Breast epithelium (tissue), 4 donors: ENCODE measurements around the gene RGS3. TPM values are rescaled to one million over a fixed set of nuclear protein-coding genes. Genes with fewer than 3 reads are reported as not detected.

Experiments used
- DNase-seq, 2 donors: peaks; one replicate each; pipeline ENCODE4 v3.0.0-alpha.2; 2019; ENCODE audit warnings: low spot score in 2 of 2
- H3K27ac ChIP-seq, 2 donors: fragments of 200-600 bp; sonication (generic) in 1 of 2; one replicate each; pipeline ENCODE4 v1.5.1; 2016 to 2019; ENCODE audit warnings: mild to moderate bottlenecking in 1 of 2
- H3K27me3 ChIP-seq, 2 donors: fragments of 200-600 bp; sonication (generic) in 1 of 2; one replicate each; pipeline versions ENCODE4 v1.5.1 to v1.6.0; 2017 to 2019; ENCODE audit warnings: control low read depth in 1 of 2, mild to moderate bottlenecking in 1 of 2
- H3K36me3 ChIP-seq: fragments of 200-600 bp; one replicate; pipeline ENCODE4 v1.5.1; 2019
- H3K4me1 ChIP-seq, 2 donors: fragments of 200-600 bp; sonication (generic); one replicate each; pipeline ENCODE4 v1.5.1; 2016 to 2019; ENCODE audit warnings: control low read depth in 1 of 2
- H3K4me3 ChIP-seq, 3 donors: fragments of 200-600 bp; sonication (generic); 1 replicate in 2 of 3; 2 replicates in 1 of 3; pipeline ENCODE4 v1.5.1; 2016 to 2019; ENCODE audit warnings: mild to moderate bottlenecking in 3 of 3, moderate library complexity in 2 of 3
- H3K9me3 ChIP-seq, 2 donors: fragments of 200-600 bp; sonication (generic) in 1 of 2; one replicate each; pipeline ENCODE4 v1.5.1; 2016 to 2019; ENCODE audit warnings: control low read depth in 1 of 2
- CTCF ChIP-seq, 3 donors: fragments of 450-650 bp; IDR thresholded peaks; one replicate each; pipeline ENCODE4 v1.5.1; 2016 to 2017; ENCODE audit warnings: antibody characterized with exemption in 3 of 3, mild to moderate bottlenecking in 3 of 3, moderate library complexity in 3 of 3
- POLR2A ChIP-seq: fragments of 450-650 bp; IDR thresholded peaks from one replicate; pipeline ENCODE4 v1.6.1; 2016; ENCODE audit warnings: antibody characterized with exemption, mild to moderate bottlenecking, moderate library complexity
- POLR2AphosphoS5 ChIP-seq, 3 donors: sonication (generic); formaldehyde crosslinking; IDR thresholded peaks; one replicate each; pipeline ENCODE4 v1.6.1; 2017; ENCODE audit warnings: antibody characterized with exemption in 3 of 3
- intact Hi-C: fragments of 100-400 bp; cut with DNase I; formaldehyde crosslinking; loops from one replicate; pipeline ENCODE4 v1.15.1; 2023; ENCODE audit warnings: low total_unique reads
- total RNA-seq, 3 donors: library from RNA; depleted of rRNA; stranded (reverse); fragments of >200 nt; gene quantifications; one replicate each; pipeline ENCODE4 v1.1.0, GENCODE V29; 2016

RGS3 gene
- total RNA-seq, 3 donors from 2014 or later: 31.7 to 49.0 (median 35.4) TPM

GRCh38 chr9:113503613-113504211 is 40.2 kb downstream of the RGS3 start:
- intact Hi-C loops: no loop called here
- Histone ChIP-seq H3K9me3 (no peaks in the 10 kb centered on the region), H3K27ac (peak overlapping the region in 1 of 2 donors; percentile 71), H3K4me3 (peak overlapping the region; percentile 32 to 52 (median 40)), H3K4me1 (no peaks in the 10 kb centered on the region), H3K36me3 (no peaks in the 10 kb centered on the region), H3K27me3 (no peaks in the 10 kb centered on the region)
- DNase-seq: no peak
- TF ChIP-seq POLR2AphosphoS5 (IDR thresholded peaks at IDR 0.05) (no peak), CTCF (IDR thresholded peaks at IDR 0.05) (no peak), POLR2A (no peak)

GRCh38 chr9:113504725-113505590 is 41.4 kb downstream of the RGS3 start:
- Histone ChIP-seq H3K27me3 (no peaks in the 10 kb centered on the region), H3K9me3 (no peaks in the 10 kb centered on the region), H3K4me3 (no peak overlapping the region), H3K27ac (peak overlapping the region in 1 of 2 donors; percentile 9), H3K36me3 (no peaks in the 10 kb centered on the region), H3K4me1 (no peaks in the 10 kb centered on the region)
- intact Hi-C loops: no loop called here
- no peak for DNase-seq
- TF ChIP-seq POLR2A: no peak
- no peak for TF ChIP-seq CTCF (IDR thresholded peaks at IDR 0.05)
- no peak for TF ChIP-seq POLR2AphosphoS5 (IDR thresholded peaks at IDR 0.05)

GRCh38 chr9:113506090-113506589 is 42.6 kb downstream of the RGS3 start:
- no peak for TF ChIP-seq POLR2A
- TF ChIP-seq CTCF (IDR thresholded peaks at IDR 0.05): no peak
- TF ChIP-seq POLR2AphosphoS5 (IDR thresholded peaks at IDR 0.05): no peak

GRCh38 chr9:113507256-113507655 is 43.7 kb downstream of the RGS3 start:
- H3K4me3 ChIP-seq: no peak overlapping the region
- intact Hi-C loops: no loop called here
- no peak for DNase-seq
- no peak overlapping the region for H3K27ac ChIP-seq
- H3K9me3 ChIP-seq: no peaks in the 10 kb centered on the region
- no peaks in the 10 kb centered on the region for H3K27me3 ChIP-seq
- no peaks in the 10 kb centered on the region for H3K36me3 ChIP-seq
- no peaks in the 10 kb centered on the region for H3K4me1 ChIP-seq
- no peak for TF ChIP-seq POLR2A
- no peak for TF ChIP-seq POLR2AphosphoS5 (IDR thresholded peaks at IDR 0.05)
- no peak for TF ChIP-seq CTCF (IDR thresholded peaks at IDR 0.05)

More at GRCh38 chr9:113506090-113506589, 42.6 kb downstream of the RGS3 start:
- Histone ChIP-seq H3K36me3 (no peaks in the 10 kb centered on the region), H3K27ac (no peak overlapping the region), H3K4me3 (no peak overlapping the region), H3K4me1 (no peaks in the 10 kb centered on the region), H3K27me3 (no peaks in the 10 kb centered on the region), H3K9me3 (no peaks in the 10 kb centered on the region)
- intact Hi-C loops: no loop called here
- DNase-seq: no peak
